Putamen (tissue), 1 donor: Measurements from ENCODE around the gene RNPEPL1.
"Not testable (repeated sequence)": the region's sequence is repeated elsewhere in the genome, so short reads cannot be mapped to it uniquely, and the experiment has no call there.

Experiments used
- DNase-seq: peaks from one replicate; pipeline ENCODE4 v3.0.0-alpha.2; 2016; ENCODE audit warnings: low spot score

Gene RNPEPL1

GRCh38 chr2:240567872-240568677 is at the start of gene RNPEPL1:
RNPEPL1 (plus strand) TSS chr2:240568484; CDS start chr2:240568587, 103 bp downstream.
- DNase-seq: no peak

GRCh38 chr2:240518981-240519380 is 49.3 kb upstream of the RNPEPL1 start:
- no peak for DNase-seq

GRCh38 chr2:240519396-240520129 is 48.7 kb upstream of the RNPEPL1 start:
- DNase-seq: no peak

GRCh38 chr2:240520130-240520973 is 47.9 kb upstream of the RNPEPL1 start:
- DNase-seq: no peak

GRCh38 chr2:240520974-240521350 is 47.3 kb upstream of the RNPEPL1 start:
- no peak for DNase-seq

- not testable (repeated sequence) for DNase-seq
Measured at GRCh38 chr2:240521885-240522284, 46.4 kb upstream of the RNPEPL1 start.

- DNase-seq: no peak
Measured at GRCh38 chr2:240522406-240522805, 45.9 kb upstream of the RNPEPL1 start.

GRCh38 chr2:240523451-240524281 is 44.6 kb upstream of the RNPEPL1 start:
- DNase-seq: no peak

- no peak for DNase-seq
Measured at GRCh38 chr2:240524963-240525718, 43.1 kb upstream of the RNPEPL1 start.

- no peak for DNase-seq
Measured at GRCh38 chr2:240525802-240526201, 42.5 kb upstream of the RNPEPL1 start.

- no peak for DNase-seq
Measured at GRCh38 chr2:240526521-240526920, 41.8 kb upstream of the RNPEPL1 start.

- no peak for DNase-seq
Measured at GRCh38 chr2:240527153-240527750, 41.0 kb upstream of the RNPEPL1 start.

- DNase-seq: no peak
Measured at GRCh38 chr2:240528406-240529040, 39.8 kb upstream of the RNPEPL1 start.

GRCh38 chr2:240529344-240529999 is 38.8 kb upstream of the RNPEPL1 start:
- no peak for DNase-seq

- no peak for DNase-seq
Measured at GRCh38 chr2:240530181-240530580, 38.1 kb upstream of the RNPEPL1 start.

GRCh38 chr2:240531038-240531437 is 37.2 kb upstream of the RNPEPL1 start:
- DNase-seq: no peak

GRCh38 chr2:240532031-240532775 is 36.1 kb upstream of the RNPEPL1 start:
- no peak for DNase-seq

GRCh38 chr2:240538031-240538780 is 30.1 kb upstream of the RNPEPL1 start:
- DNase-seq: no peak
